ENCODE data around the gene TUBB2B.

Gene TUBB2B

GRCh38 chr6:3227363-3228045, at the start of gene TUBB2B:
Gene TUBB2B (minus strand): TSS chr6:3227653. CDS start chr6:3227543, 110 bp downstream.
- H3K4me3 ChIP-seq (ENCODE audit: control insufficient read depth, low read depth, low read length), result peak within 1 kb of the TSS; percentile 13
- TF ChIP-seq CTCF (conservative IDR thresholded peaks at IDR 0.05; ENCODE audit: control insufficient read depth, insufficient read depth, low read depth, low read length), result no peak
- no peak for DNase-seq (ENCODE audit: low read depth)

GRCh38 chr6:3277251-3277650, 49.8 kb upstream of the TUBB2B start:
- no peak for TF ChIP-seq CTCF (conservative IDR thresholded peaks at IDR 0.05; ENCODE audit: control insufficient read depth, insufficient read depth, low read depth, low read length)
- no peak overlapping the region for H3K4me3 ChIP-seq (ENCODE audit: control insufficient read depth, low read depth, low read length)
- DNase-seq (ENCODE audit: low read depth), result no peak

- no peak for TF ChIP-seq CTCF (conservative IDR thresholded peaks at IDR 0.05; ENCODE audit: control insufficient read depth, insufficient read depth, low read depth, low read length)
- H3K4me3 ChIP-seq (ENCODE audit: control insufficient read depth, low read depth, low read length), result no peak overlapping the region
- DNase-seq (ENCODE audit: low read depth), result no peak
These were observed 49.0 kb upstream of the TUBB2B start for GRCh38 chr6:3276174-3277167.

- DNase-seq (ENCODE audit: low read depth), result no peak
- no peak for TF ChIP-seq CTCF (conservative IDR thresholded peaks at IDR 0.05; ENCODE audit: control insufficient read depth, insufficient read depth, low read depth, low read length)
- no peak overlapping the region for H3K4me3 ChIP-seq (ENCODE audit: control insufficient read depth, low read depth, low read length)
These were observed 46.5 kb upstream of the TUBB2B start for GRCh38 chr6:3273707-3274521.

- no peak for TF ChIP-seq CTCF (conservative IDR thresholded peaks at IDR 0.05; ENCODE audit: control insufficient read depth, insufficient read depth, low read depth, low read length)
- no peak for DNase-seq (ENCODE audit: low read depth)
- H3K4me3 ChIP-seq (ENCODE audit: control insufficient read depth, low read depth, low read length), result no peak overlapping the region
These were observed 45.6 kb upstream of the TUBB2B start for GRCh38 chr6:3272911-3273547.

GRCh38 chr6:3271756-3272155, 44.3 kb upstream of the TUBB2B start:
- no peak for TF ChIP-seq CTCF (conservative IDR thresholded peaks at IDR 0.05; ENCODE audit: control insufficient read depth, insufficient read depth, low read depth, low read length)
- no peak overlapping the region for H3K4me3 ChIP-seq (ENCODE audit: control insufficient read depth, low read depth, low read length)
- DNase-seq (ENCODE audit: low read depth), result no peak

Data from fibroblast of mammary gland (primary cell).